H1 (cell line): ENCODE measurements around the gene TOMM6.

Experiments
- CHD2 ChIP-seq: IDR thresholded peaks from 2 replicates; pipeline ENCODE4 v1.6.1; 2012; ENCODE audit warnings: low read length, improper control_type of control experiment
- CTCF ChIP-seq, 3 experiments: IDR thresholded peaks; 1 replicate in 2 of 3; 2 replicates in 1 of 3; pipeline versions ENCODE4 v1.5.1 to v1.6.1; 2011; ENCODE audit warnings: low read length in 3 of 3, mild to moderate bottlenecking in 3 of 3, inconsistent platforms in 2 of 3, low read depth in 1 of 3, moderate library complexity in 1 of 3; ENCODE audit not compliant: insufficient read depth in 1 of 3; ENCODE audit errors: control extremely low read depth in 1 of 3
- EZH2 ChIP-seq: fragments of 200-600 bp; sonication (generic); IDR thresholded peaks from 2 replicates; pipeline ENCODE4 v1.7.1; 2012; ENCODE audit warnings: low read depth, mild to moderate bottlenecking, moderate library complexity, low read length, inconsistent platforms; ENCODE audit not compliant: severe bottlenecking
- JUN ChIP-seq: IDR thresholded peaks from 2 replicates; pipeline ENCODE4 v1.6.1; 2011; ENCODE audit warnings: low read depth, mild to moderate bottlenecking, improper control_type of control experiment, low read length
- JUND ChIP-seq: IDR thresholded peaks from 2 replicates; pipeline ENCODE4 v1.6.1; 2011; ENCODE audit warnings: mild to moderate bottlenecking, improper control_type of control experiment, low read length
- MAX ChIP-seq: IDR thresholded peaks from 2 replicates; pipeline ENCODE4 v1.6.1; 2012; ENCODE audit warnings: inconsistent platforms
- POLR2A ChIP-seq, 2 experiments: IDR thresholded peaks; 1 replicate in 1 of 2; 2 replicates in 1 of 2; pipeline ENCODE4 v1.6.1; 2011; ENCODE audit warnings: low read depth in 2 of 2, low read length in 2 of 2, mild to moderate bottlenecking in 2 of 2; ENCODE audit errors: control extremely low read depth in 1 of 2
- RFX5 ChIP-seq: IDR thresholded peaks from 2 replicates; pipeline ENCODE4 v1.6.1; 2011; ENCODE audit warnings: low read depth, low read length, improper control_type of control experiment, borderline replicate concordance
- SP1 ChIP-seq: IDR thresholded peaks from 2 replicates; pipeline ENCODE4 v1.6.1; 2011; ENCODE audit warnings: low read depth, low read length
- SUZ12 ChIP-seq: fragments of 200-600 bp; sonication (generic); IDR thresholded peaks from 2 replicates; pipeline ENCODE4 v1.6.1; 2012; ENCODE audit warnings: mild to moderate bottlenecking, inconsistent platforms, low read length, moderate library complexity, mixed read lengths
- YY1 ChIP-seq: IDR thresholded peaks from 2 replicates; pipeline ENCODE4 v1.6.1; 2011; ENCODE audit warnings: low read depth, mild to moderate bottlenecking, low read length

- TF ChIP-seq JUN (no peak), CTCF (IDR thresholded peaks at IDR 0.05; ENCODE audit: control extremely low read depth in 1 of 3, insufficient read depth in 1 of 3, low read depth in 1 of 3, low read length in 3 of 3) (no peak), POLR2A (IDR thresholded peaks at IDR 0.05; ENCODE audit: control extremely low read depth in 1 of 2, low read depth in 2 of 2, low read length in 2 of 2) (no peak), CHD2 (no peak), YY1 (no peak), RFX5 (no peak), JUND (no peak), SP1 (no peak), SUZ12 (no peak), MAX (no peak), EZH2 (no peak)
Measured at GRCh38 chr6:41743406-41744235, 43.9 kb upstream of the TOMM6 start.
